Esophagus muscularis mucosa (tissue), 4 donors: Measurements from ENCODE around the gene TANGO2. TPM values are rescaled to one million over a fixed set of nuclear protein-coding genes. Genes with fewer than 3 reads are reported as not detected.

Source experiments
- DNase-seq: peaks from one replicate; pipeline ENCODE4 v3.0.0-alpha.2; 2017; ENCODE audit errors: extremely low spot score
- H3K27ac ChIP-seq, 4 donors: fragments of 200-600 bp; sonication (generic); replicated peaks in 1 of 4; 1 replicate in 3 of 4; 2 replicates in 1 of 4; pipeline ENCODE4 v1.5.1; 2016 to 2019; ENCODE audit warnings: mild to moderate bottlenecking in 1 of 4
- H3K27me3 ChIP-seq, 4 donors: fragments of 200-600 bp; sonication (generic); one replicate each; pipeline versions ENCODE4 v1.5.1 to v1.6.0; 2016 to 2019
- H3K36me3 ChIP-seq, 4 donors: fragments of 200-600 bp; sonication (generic); one replicate each; pipeline ENCODE4 v1.5.1; 2016 to 2019
- H3K4me1 ChIP-seq, 4 donors: fragments of 200-600 bp; sonication (generic); one replicate each; pipeline ENCODE4 v1.5.1; 2016 to 2019
- H3K4me3 ChIP-seq, 4 donors: fragments of 200-600 bp; sonication (generic); 1 replicate in 2 of 4; 2 replicates in 2 of 4; pipeline ENCODE4 v1.5.1; 2016 to 2019; ENCODE audit warnings: mild to moderate bottlenecking in 4 of 4, moderate library complexity in 1 of 4
- H3K9me3 ChIP-seq, 4 donors: fragments of 200-600 bp; sonication (generic); 1 replicate in 3 of 4; 2 replicates in 1 of 4; pipeline ENCODE4 v1.5.1; 2016 to 2019
- EP300 ChIP-seq: sonication (generic); formaldehyde crosslinking; IDR thresholded peaks from one replicate; pipeline ENCODE4 v1.6.1; 2017; ENCODE audit warnings: antibody characterized with exemption
- POLR2A ChIP-seq: fragments of 450-650 bp; IDR thresholded peaks from one replicate; pipeline ENCODE4 v1.6.1; 2017; ENCODE audit warnings: antibody characterized with exemption, moderate library complexity, mild to moderate bottlenecking, low read depth
- POLR2AphosphoS5 ChIP-seq, 2 donors: sonication (generic); formaldehyde crosslinking; IDR thresholded peaks; one replicate each; pipeline ENCODE4 v1.6.1; 2017; ENCODE audit warnings: antibody characterized with exemption in 2 of 2
- WGBS: methylation state at CpG from one replicate; pipeline ENCODE4 v1.1.5; 2018; 5-methylcytosine and 5-hydroxymethylcytosine counted together
- intact Hi-C: fragments of 100-400 bp; cut with DNase I; formaldehyde crosslinking; loops from one replicate; pipeline ENCODE4 v1.15.1; 2023
- total RNA-seq, 4 donors: library from RNA; depleted of rRNA; stranded (reverse); fragments of >200 nt; gene quantifications; one replicate each; pipeline versions ENCODE4 v1.1.0 to v1.2.1, GENCODE V29; 2016
- TF ChIP-seq, protein P1 (sequence below), 3 experiments: fragments of 200-600 bp in 2 of 3; fragments of 450-650 bp in 1 of 3; sonication (generic) in 2 of 3; IDR thresholded peaks; one replicate each; pipeline ENCODE4 v1.5.1; 2017 to 2019; ENCODE audit warnings: antibody characterized with exemption in 3 of 3, mild to moderate bottlenecking in 2 of 3, moderate library complexity in 1 of 3

TANGO2 gene
- total RNA-seq, 4 donors from 2014 or later, result 37.1 to 44.4 (median 42.3) TPM

DNA sequence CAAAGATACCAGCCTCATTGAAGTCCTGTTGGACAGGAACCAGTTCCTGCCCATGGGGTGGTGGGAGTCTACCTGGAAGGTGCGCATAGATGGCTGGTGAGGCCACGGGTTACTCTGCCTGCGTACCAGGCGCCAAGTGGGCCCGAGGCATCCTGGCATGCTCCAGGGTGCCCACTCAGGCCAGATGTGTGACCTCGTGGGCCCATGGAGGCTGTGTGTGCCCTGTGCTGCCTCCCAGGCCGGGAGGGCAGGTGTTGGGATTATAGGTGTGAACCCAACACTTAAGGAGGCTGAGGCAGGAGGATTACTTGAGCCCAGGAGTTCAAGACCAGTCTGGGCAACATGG, 23.1 kb downstream of the TANGO2 start:
- H3K4me1 ChIP-seq, result peaks cover 0 to 6% (median 5%) of the 10 kb centered on the region in 4 donors
- DNase-seq, result no peak
- no peaks in the 10 kb centered on the region for H3K27me3 ChIP-seq
- TF ChIP-seq EP300 (no peak), POLR2AphosphoS5 (IDR thresholded peaks at IDR 0.05) (no peak), POLR2A (no peak)
- TF ChIP-seq, protein P1, sequence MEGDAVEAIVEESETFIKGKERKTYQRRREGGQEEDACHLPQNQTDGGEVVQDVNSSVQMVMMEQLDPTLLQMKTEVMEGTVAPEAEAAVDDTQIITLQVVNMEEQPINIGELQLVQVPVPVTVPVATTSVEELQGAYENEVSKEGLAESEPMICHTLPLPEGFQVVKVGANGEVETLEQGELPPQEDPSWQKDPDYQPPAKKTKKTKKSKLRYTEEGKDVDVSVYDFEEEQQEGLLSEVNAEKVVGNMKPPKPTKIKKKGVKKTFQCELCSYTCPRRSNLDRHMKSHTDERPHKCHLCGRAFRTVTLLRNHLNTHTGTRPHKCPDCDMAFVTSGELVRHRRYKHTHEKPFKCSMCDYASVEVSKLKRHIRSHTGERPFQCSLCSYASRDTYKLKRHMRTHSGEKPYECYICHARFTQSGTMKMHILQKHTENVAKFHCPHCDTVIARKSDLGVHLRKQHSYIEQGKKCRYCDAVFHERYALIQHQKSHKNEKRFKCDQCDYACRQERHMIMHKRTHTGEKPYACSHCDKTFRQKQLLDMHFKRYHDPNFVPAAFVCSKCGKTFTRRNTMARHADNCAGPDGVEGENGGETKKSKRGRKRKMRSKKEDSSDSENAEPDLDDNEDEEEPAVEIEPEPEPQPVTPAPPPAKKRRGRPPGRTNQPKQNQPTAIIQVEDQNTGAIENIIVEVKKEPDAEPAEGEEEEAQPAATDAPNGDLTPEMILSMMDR (IDR thresholded peaks at IDR 0.05), result no peak
- H3K4me3 ChIP-seq, result no peak overlapping the region
- H3K27ac ChIP-seq, result no peak overlapping the region
- H3K36me3 ChIP-seq, result peaks cover 4 to 96% (median 81%) of the 10 kb centered on the region in 4 donors
- intact Hi-C loops, result no loop called here
- H3K9me3 ChIP-seq, result no peaks in the 10 kb centered on the region
- WGBS, result 100% methylated on average over 2 of the region's 7 CpGs

DNA sequence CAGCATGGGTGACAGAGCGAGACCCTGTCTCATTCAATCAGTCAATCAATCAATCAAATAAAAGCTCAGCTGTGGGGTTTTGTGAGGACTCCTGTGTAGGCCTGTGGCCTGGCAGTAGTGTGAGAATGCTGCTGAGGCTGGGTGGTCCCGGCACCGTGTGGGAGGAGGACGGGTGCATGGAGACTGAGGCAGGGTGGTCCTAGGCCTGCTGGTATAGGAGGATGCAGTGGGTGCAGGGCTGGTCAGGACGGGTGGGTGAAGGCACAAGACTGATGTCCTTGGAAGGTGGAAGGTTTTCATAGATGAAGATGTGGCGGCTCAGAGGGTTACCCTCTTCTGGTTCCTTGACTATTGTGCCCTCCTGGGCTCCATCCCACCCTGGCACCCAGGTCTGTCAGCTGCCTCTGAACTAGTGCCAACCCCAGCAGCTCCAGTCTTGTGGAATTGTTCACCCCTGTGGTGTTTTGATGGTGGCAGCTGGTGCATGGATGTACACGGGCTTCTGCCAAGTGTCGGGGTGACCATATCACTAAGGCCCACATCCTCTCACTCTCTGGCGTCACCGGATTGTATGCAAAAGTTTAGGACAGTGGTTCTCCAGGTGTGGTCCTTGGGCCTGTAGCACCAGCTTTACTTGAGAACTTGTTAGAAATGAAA, 23.7 kb downstream of the TANGO2 start:
- WGBS, result 96% methylated on average over 10 of the region's 10 CpGs
- H3K9me3 ChIP-seq, result no peaks in the 10 kb centered on the region
- no peak for TF ChIP-seq POLR2AphosphoS5 (IDR thresholded peaks at IDR 0.05)
- TF ChIP-seq EP300, result no peak
- no peaks in the 10 kb centered on the region for H3K27me3 ChIP-seq
- H3K4me3 ChIP-seq, result no peak overlapping the region
- no peak overlapping the region for H3K27ac ChIP-seq
- peaks cover 4 to 94% (median 79%) of the 10 kb centered on the region in 4 donors for H3K36me3 ChIP-seq
- H3K4me1 ChIP-seq, result peaks cover 0 to 6% (median 5%) of the 10 kb centered on the region in 4 donors
- intact Hi-C loops, result no loop called here
- DNase-seq, result no peak

DNA sequence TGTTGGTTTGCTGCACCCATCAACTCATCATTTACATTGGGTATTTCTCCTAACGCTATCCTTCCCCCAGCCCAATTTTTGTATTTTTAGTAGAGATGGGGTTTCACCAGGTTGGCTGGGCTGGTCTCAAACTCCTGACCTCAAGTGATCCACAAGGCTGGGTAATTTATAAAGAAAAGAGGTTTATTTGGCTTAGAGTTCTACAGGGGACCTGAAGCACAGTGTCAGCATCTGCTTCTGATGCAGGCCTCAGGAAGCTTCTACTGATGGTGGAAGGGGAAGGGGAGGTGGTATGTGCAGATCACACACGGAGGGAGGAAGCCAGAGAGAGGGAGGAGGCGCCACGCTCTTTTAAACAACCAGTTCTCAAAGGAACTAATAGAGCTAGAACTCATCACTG, 25.8 kb downstream of the TANGO2 start:
- no peak for DNase-seq
- Histone ChIP-seq H3K27me3 (no peaks in the 10 kb centered on the region), H3K9me3 (no peaks in the 10 kb centered on the region), H3K4me1 (no peaks in the 10 kb centered on the region), H3K27ac (no peak overlapping the region), H3K4me3 (no peak overlapping the region), H3K36me3 (peaks cover 7 to 88% (median 66%) of the 10 kb centered on the region in 4 donors)
- WGBS, result 85% methylated on average over 4 of the region's 4 CpGs
- intact Hi-C loops, result no loop called here
- no peak for TF ChIP-seq POLR2A
- TF ChIP-seq, protein P1 (IDR thresholded peaks at IDR 0.05), result no peak
- TF ChIP-seq EP300, result no peak
- TF ChIP-seq POLR2AphosphoS5 (IDR thresholded peaks at IDR 0.05), result no peak

DNA sequence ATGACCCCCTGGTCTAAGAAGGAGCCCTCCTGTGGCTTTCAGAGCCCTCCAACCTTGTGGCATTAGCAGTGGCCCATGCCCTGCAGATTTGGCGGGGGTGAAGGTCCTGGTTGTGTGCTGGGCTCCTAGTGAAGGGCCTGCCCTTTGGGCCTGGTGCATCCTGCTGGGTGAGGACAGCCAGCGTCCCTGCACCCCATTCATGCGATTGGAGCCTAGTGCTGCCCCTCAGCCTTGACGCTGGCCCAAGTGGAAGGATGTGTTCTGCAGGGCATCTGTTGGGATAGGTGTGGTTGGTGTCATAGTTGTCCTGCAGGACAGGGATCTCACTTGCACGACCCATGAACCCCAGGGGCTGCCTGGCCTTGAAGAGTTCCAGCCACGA, 31.0 kb downstream of the TANGO2 start:
- DNase-seq, result no peak

More for the DNA sequence above, 31.0 kb downstream of the TANGO2 start:
- no peaks in the 10 kb centered on the region for H3K27me3 ChIP-seq
- no peak overlapping the region for H3K4me3 ChIP-seq
- peaks cover 44 to 93% (median 74%) of the 10 kb centered on the region in 4 donors for H3K36me3 ChIP-seq
- 100% methylated on average over 1 of the region's 6 CpGs for WGBS
- intact Hi-C loops, result no loop called here
- H3K9me3 ChIP-seq, result no peaks in the 10 kb centered on the region
- TF ChIP-seq, protein P1 (IDR thresholded peaks at IDR 0.05), result no peak
- TF ChIP-seq EP300 (no peak), POLR2A (no peak), POLR2AphosphoS5 (IDR thresholded peaks at IDR 0.05) (no peak)
- peaks cover 0 to 7% (median 0%) of the 10 kb centered on the region in 4 donors for H3K4me1 ChIP-seq
- H3K27ac ChIP-seq, result no peak overlapping the region
